HCT116 (cell line): Measurements from ENCODE around the gene IL1F10. TPM values are rescaled to one million over a fixed set of nuclear protein-coding genes. Genes with fewer than 3 reads are reported as not detected.

ENCODE experiments used
- ATAC-seq: fragments of 200-7000 bp; cut with Tn5 transposase; 2 replicates; pipeline ENCODE4 v1.9.1; 2020; ENCODE audit warnings: mild to moderate bottlenecking, moderate library complexity
- BruUV-seq: library from RNA; stranded (reverse); fragments of 400-500 nt; replicated peaks from 2 replicates; lab custom pipeline; 2021; lab: Mats Ljungman, UMichigan
- CTCF ChIA-PET: fragments of 300-600 bp; sonication (Branson Sonifier 250); formaldehyde crosslinking; loops from one replicate; lab custom pipeline; 2021; ENCODE audit warnings: antibody characterized with exemption; lab: Charles Lee
- POLR2A ChIA-PET: fragments of 300-600, 350-600 bp; sonication (Branson Sonifier 250); formaldehyde crosslinking; loops from one replicate; lab custom pipeline; 2021; ENCODE audit warnings: antibody characterized with exemption; lab: Charles Lee
- RAD21 ChIA-PET, 2 experiments: fragments of 300-600 bp; sonication (Branson Sonifier 250); formaldehyde crosslinking; loops; one replicate each; lab custom pipeline; 2023; ENCODE audit warnings: low total read pairs in 2 of 2; ENCODE audit not compliant: uncharacterized antibody in 2 of 2, unreplicated experiment in 2 of 2, low non-redundant PET in 1 of 2; lab: Charles Lee
- DNase-seq: peaks from one replicate; pipeline ENCODE4 v3.0.0-alpha.2; 2010; ENCODE audit warnings: low read depth, low spot score
- H2AFZ ChIP-seq: fragments of 200-600 bp; shearing (Covaris generic), sonication (generic); 2 replicates; pipeline ENCODE4 v1.6.1; 2017; ENCODE audit warnings: low read depth, mixed run types, mixed read lengths, antibody characterized with exemption, low read length; ENCODE audit not compliant: poor library complexity, severe bottlenecking
- H3K27ac ChIP-seq: 2 replicates; pipeline ENCODE4 v1.5.1; 2012; ENCODE audit warnings: low read depth, low read length
- H3K27me3 ChIP-seq: fragments of 200-600 bp; sonication (generic); 2 replicates; pipeline ENCODE4 v1.6.1; 2016; ENCODE audit warnings: mixed run types, low read length, mixed read lengths; ENCODE audit not compliant: insufficient read depth
- H3K36me3 ChIP-seq, 2 experiments: fragments of 200-500 bp in 1 of 2; fragments of 200-600 bp in 1 of 2; sonication (Bioruptor generic) in 1 of 2; sonication (generic) in 1 of 2; 2 replicates each; pipeline versions ENCODE4 v1.5.1 to v1.6.1; 2014 to 2016; ENCODE audit warnings: low read length in 2 of 2, inconsistent platforms in 1 of 2, mixed read lengths in 1 of 2, mixed run types in 1 of 2; ENCODE audit not compliant: insufficient read depth in 2 of 2, control insufficient read depth in 1 of 2
- H3K4me1 ChIP-seq, 2 experiments: fragments of 200-600 bp in 1 of 2; sonication (generic) in 1 of 2; 2 replicates each; pipeline versions ENCODE4 v1.5.1 to v1.6.1; 2012 to 2017; ENCODE audit warnings: low read length in 2 of 2, inconsistent platforms in 1 of 2, mild to moderate bottlenecking in 1 of 2, mixed read lengths in 1 of 2, mixed run types in 1 of 2, moderate library complexity in 1 of 2; ENCODE audit not compliant: insufficient read depth in 2 of 2, control insufficient read depth in 1 of 2
- H3K4me2 ChIP-seq: fragments of 200-600 bp; sonication (generic); 2 replicates; pipeline ENCODE4 v1.6.1; 2017; ENCODE audit warnings: mixed run types, low read length, mixed read lengths
- H3K4me3 ChIP-seq, 2 experiments: fragments of 200-600 bp in 1 of 2; sonication (generic) in 1 of 2; replicated peaks in 1 of 2; 2 replicates each; pipeline ENCODE4 v1.5.1; 2011 to 2016; ENCODE audit warnings: low read length in 2 of 2, control low read depth in 1 of 2, low read depth in 1 of 2, mild to moderate bottlenecking in 1 of 2, mixed read lengths in 1 of 2, mixed run types in 1 of 2
- H3K79me2 ChIP-seq: fragments of 200-600 bp; sonication (generic); 2 replicates; pipeline ENCODE4 v1.6.1; 2017; ENCODE audit warnings: mild to moderate bottlenecking, mixed run types, low read length, moderate library complexity, mixed read lengths; ENCODE audit not compliant: insufficient read depth
- H3K9ac ChIP-seq: fragments of 200-600 bp; sonication (generic); 2 replicates; pipeline ENCODE4 v1.6.1; 2016; ENCODE audit warnings: low read length, mixed read lengths
- H3K9me2 ChIP-seq: fragments of 200-600 bp; sonication (generic), shearing (Covaris generic); 2 replicates; pipeline ENCODE4 v1.6.1; 2017; ENCODE audit warnings: mixed run types, mild to moderate bottlenecking, moderate library complexity; ENCODE audit not compliant: insufficient read depth
- H3K9me3 ChIP-seq, 2 experiments: fragments of 200-500 bp in 1 of 2; fragments of 200-600 bp in 1 of 2; sonication (Bioruptor generic) in 1 of 2; sonication (generic) in 1 of 2; 2 replicates each; pipeline ENCODE4 v1.6.1; 2014 to 2017; ENCODE audit warnings: low read length in 2 of 2, mixed read lengths in 2 of 2, inconsistent platforms in 1 of 2, low read depth in 1 of 2, mild to moderate bottlenecking in 1 of 2, mixed run types in 1 of 2, moderate library complexity in 1 of 2; ENCODE audit not compliant: control insufficient read depth in 1 of 2, insufficient read depth in 1 of 2
- H4K20me1 ChIP-seq: fragments of 200-600 bp; sonication (generic), shearing (Covaris generic); 2 replicates; pipeline ENCODE4 v1.6.1; 2017; ENCODE audit warnings: mixed run types, mild to moderate bottlenecking, moderate library complexity; ENCODE audit not compliant: insufficient read depth
- ATF3 ChIP-seq: IDR thresholded peaks from 2 replicates; pipeline ENCODE4 v1.6.1; 2012
- CBX3 ChIP-seq: IDR thresholded peaks from 2 replicates; pipeline ENCODE4 v1.6.1; 2012; ENCODE audit warnings: low read depth
- CEBPB ChIP-seq: IDR thresholded peaks from 2 replicates; pipeline ENCODE4 v1.6.1; 2012; ENCODE audit warnings: low read depth
- CTCF ChIP-seq, 3 experiments: fragments of 200-600 bp in 1 of 3; sonication (generic) in 1 of 3; IDR thresholded peaks in 2 of 3; conservative IDR thresholded peaks in 1 of 3; 2 replicates each; pipeline ENCODE4 v1.5.1; 2012 to 2017; ENCODE audit warnings: low read depth in 2 of 3, low read length in 2 of 3, antibody characterized with exemption in 1 of 3, borderline replicate concordance in 1 of 3, control low read depth in 1 of 3, mild to moderate bottlenecking in 1 of 3, mixed read lengths in 1 of 3, mixed run types in 1 of 3, moderate library complexity in 1 of 3; ENCODE audit not compliant: insufficient read depth in 1 of 3
- EGR1 ChIP-seq: IDR thresholded peaks from 2 replicates; pipeline ENCODE4 v1.6.1; 2012; ENCODE audit warnings: low read depth
- ELF1 ChIP-seq: IDR thresholded peaks from 2 replicates; pipeline ENCODE4 v1.6.1; 2012; ENCODE audit warnings: low read depth, borderline replicate concordance
- EZH2phosphoT487 ChIP-seq: fragments of 200-600 bp; IDR thresholded peaks from 2 replicates; pipeline ENCODE4 v1.6.1; 2018; ENCODE audit warnings: antibody characterized with exemption, borderline replicate concordance
- FOSL1 ChIP-seq: IDR thresholded peaks from 2 replicates; pipeline ENCODE4 v1.6.1; 2012; ENCODE audit warnings: low read depth
- JUND ChIP-seq: IDR thresholded peaks from 2 replicates; pipeline ENCODE4 v1.6.1; 2012
- POLR2AphosphoS5 ChIP-seq: IDR thresholded peaks from 2 replicates; pipeline ENCODE4 v1.6.1; 2011; ENCODE audit warnings: mild to moderate bottlenecking, low read depth, low read length, moderate library complexity
- RAD21 ChIP-seq: IDR thresholded peaks from 2 replicates; pipeline ENCODE4 v1.6.1; 2012; ENCODE audit warnings: low read depth, mild to moderate bottlenecking
- SIN3A ChIP-seq: IDR thresholded peaks from 2 replicates; pipeline ENCODE4 v1.6.1; 2012; ENCODE audit warnings: low read depth
- SRF ChIP-seq: IDR thresholded peaks from 2 replicates; pipeline ENCODE4 v1.6.1; 2012; ENCODE audit warnings: low read depth
- TCF7L2 ChIP-seq: IDR thresholded peaks from 2 replicates; pipeline ENCODE4 v1.7.0; 2011; ENCODE audit warnings: borderline replicate concordance, inconsistent platforms; ENCODE audit not compliant: insufficient read depth, insufficient read length; ENCODE audit errors: extremely low read depth
- YY1 ChIP-seq: IDR thresholded peaks from 2 replicates; pipeline ENCODE4 v1.6.1; 2011; ENCODE audit warnings: low read length, low read depth, moderate library complexity, mild to moderate bottlenecking; ENCODE audit not compliant: insufficient replicate concordance; ENCODE audit errors: extremely low read depth
- ZBTB33 ChIP-seq: IDR thresholded peaks from 2 replicates; pipeline ENCODE4 v1.6.1; 2011; ENCODE audit warnings: mild to moderate bottlenecking, low read length, moderate library complexity; ENCODE audit not compliant: insufficient replicate concordance; ENCODE audit errors: extremely low read depth
- ZFX ChIP-seq: fragments of 450-650 bp; IDR thresholded peaks from 2 replicates; pipeline ENCODE4 v1.6.1; 2017
- ZNF274 ChIP-seq: fragments of 200-500 bp; sonication (Bioruptor generic); IDR thresholded peaks from 2 replicates; pipeline ENCODE4 v1.6.1; 2014; ENCODE audit warnings: mild to moderate bottlenecking, low read depth, low read length, inconsistent platforms
- intact Hi-C: fragments of 100-400 bp; cut with micrococcal nuclease; formaldehyde crosslinking; loops from 2 replicates; pipeline ENCODE4 v1.10.0; 2022
- total RNA-seq: library from RNA; stranded (reverse); gene quantifications from one replicate; pipeline ENCODE4 v1.2.1, GENCODE V29; 2021; ENCODE audit not compliant: unreplicated experiment

The IL1F10 gene
- total RNA-seq, 1 experiment from 2014 or later: not detected

GRCh38 chr2:113052396-113052917, 15.3 kb upstream of the IL1F10 start, which contains the start of gene IL36B (continued):
- TF ChIP-seq EGR1 (no peak), ATF3 (no peak), YY1 (no peak), SRF (no peak), CTCF (IDR thresholded peaks at IDR 0.05 in 2 of 3, conservative IDR thresholded peaks at IDR 0.05 in 1 of 3; ENCODE audit: borderline replicate concordance in 1 of 3, insufficient read depth in 1 of 3, low read depth in 2 of 3, low read length in 2 of 3) (no peak), ZFX (no peak), ZBTB33 (no peak)

DNA sequence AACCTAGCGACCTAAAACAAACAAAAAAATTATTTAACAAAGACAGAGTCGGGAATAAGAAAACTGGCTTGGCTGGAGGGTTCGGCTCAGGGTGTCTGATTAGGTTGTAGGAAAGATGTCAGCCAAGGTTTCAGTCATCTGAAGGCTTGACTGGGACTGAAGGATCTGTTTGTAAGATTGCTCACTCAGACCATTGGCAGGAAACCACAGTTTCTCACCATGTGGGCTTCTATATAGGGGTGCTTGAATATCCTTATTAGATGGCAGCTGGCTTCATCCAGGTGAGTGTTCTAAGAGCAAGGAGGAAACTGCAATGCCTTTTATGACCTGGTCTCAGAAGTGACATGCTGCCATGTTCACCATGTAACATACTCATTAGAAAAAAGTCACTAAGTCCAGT, 14.1 kb upstream of the IL1F10 start:
- ATAC-seq: no peak
- no peaks in the 10 kb centered on the region for H4K20me1 ChIP-seq
- no peaks in the 10 kb centered on the region for H3K36me3 ChIP-seq
- no peak overlapping the region for H3K9ac ChIP-seq
- no peak overlapping the region for H3K4me3 ChIP-seq
- H3K4me2 ChIP-seq: no peak overlapping the region
- RAD21 ChIA-PET: no interaction called here
- H3K27me3 ChIP-seq: no peaks in the 10 kb centered on the region
- H3K9me3 ChIP-seq: no peaks in the 10 kb centered on the region
- CTCF ChIA-PET: no interaction called here
- no peaks in the 10 kb centered on the region for H3K79me2 ChIP-seq
- H3K9me2 ChIP-seq: no peaks in the 10 kb centered on the region
- peaks cover 0 to 4% of the 10 kb centered on the region in 2 experiments; a peak in 1 of 4 replicates for H3K4me1 ChIP-seq
- no peak overlapping the region for H3K27ac ChIP-seq
- DNase-seq: no peak
- intact Hi-C loops: no loop called here
- H2AFZ ChIP-seq: no peak overlapping the region
- BruUV-seq: no TSS peak
- POLR2A ChIA-PET: no interaction called here
- TF ChIP-seq TCF7L2 (no peak), FOSL1 (no peak), JUND (no peak), CTCF (IDR thresholded peaks at IDR 0.05 in 2 of 3, conservative IDR thresholded peaks at IDR 0.05 in 1 of 3; ENCODE audit: borderline replicate concordance in 1 of 3, insufficient read depth in 1 of 3, low read depth in 2 of 3, low read length in 2 of 3) (no peak), CBX3 (no peak), EGR1 (no peak), ZFX (no peak), CEBPB (no peak), POLR2AphosphoS5 (no peak), ZNF274 (no peak), EZH2phosphoT487 (no peak), ATF3 (no peak), RAD21 (no peak), ELF1 (no peak), SIN3A (no peak)
